HL-60 (cell line): ENCODE results near the gene EIF5A.
A peak's percentile ranks its signal among the peaks of the same experiment; 100 is the strongest.

Experiments
- DNase-seq, 2 experiments: peaks; one replicate each; pipeline ENCODE4 v3.0.0-alpha.2; 2010 to 2020; ENCODE audit warnings: low read depth in 1 of 2, low spot score in 1 of 2
- H3K27ac ChIP-seq: fragments of 250-450 bp; sonication (Bioruptor Pico); replicated peaks from 2 replicates; pipeline ENCODE4 v1.5.1; 2020; ENCODE audit warnings: mild to moderate bottlenecking, moderate library complexity
- H3K27me3 ChIP-seq: fragments of 250-450 bp; sonication (Bioruptor Pico); 2 replicates; pipeline ENCODE4 v1.5.1; 2021; ENCODE audit warnings: mild to moderate bottlenecking, moderate library complexity; ENCODE audit not compliant: insufficient read depth, poor library complexity, severe bottlenecking
- H3K4me3 ChIP-seq: replicated peaks from 2 replicates; pipeline ENCODE4 v1.5.1; 2011; ENCODE audit warnings: mild to moderate bottlenecking, control low read depth, low read length; ENCODE audit not compliant: insufficient read depth
- CTCF ChIP-seq: IDR thresholded peaks from one replicate; pipeline ENCODE4 v1.5.1; 2011; ENCODE audit warnings: low read length, control low read depth, inconsistent platforms; ENCODE audit not compliant: insufficient read depth
- GABPA ChIP-seq: IDR thresholded peaks from 2 replicates; pipeline ENCODE4 v1.6.1; 2012; ENCODE audit warnings: low read depth
- POLR2AphosphoS5 ChIP-seq: IDR thresholded peaks from 2 replicates; pipeline ENCODE4 v1.6.1; 2012; ENCODE audit warnings: low read depth
- REST ChIP-seq: IDR thresholded peaks from 2 replicates; pipeline ENCODE4 v1.6.1; 2012; ENCODE audit warnings: low read depth; ENCODE audit not compliant: insufficient replicate concordance
- SPI1 ChIP-seq: IDR thresholded peaks from 2 replicates; pipeline ENCODE4 v1.6.1; 2012; ENCODE audit warnings: low read depth, mild to moderate bottlenecking, borderline replicate concordance

EIF5A gene

GRCh38 chr17:7308625-7309433 lies 1.4 kb downstream of the EIF5A start:
- Histone ChIP-seq H3K4me3 (peak overlapping the region; percentile 57), H3K27me3 (no peaks in the 10 kb centered on the region), H3K27ac (peak overlapping the region; percentile 94)
- TF ChIP-seq SPI1 (no peak), CTCF (no peak), POLR2AphosphoS5 (peak; percentile 47; the same call in 1 of the 2 replicates), REST (peak; percentile 54), GABPA (no peak)
- DNase-seq: peak in 1 of 2 experiments; percentile 61

- Histone ChIP-seq H3K4me3 (no peak overlapping the region), H3K27ac (no peak overlapping the region), H3K27me3 (no peaks in the 10 kb centered on the region)
- no peak for TF ChIP-seq CTCF
- TF ChIP-seq SPI1: no peak
- no peak for TF ChIP-seq POLR2AphosphoS5
- TF ChIP-seq REST: no peak
- no peak for TF ChIP-seq GABPA
- no peak for DNase-seq
These were observed 2.2 kb downstream of the EIF5A start for GRCh38 chr17:7309628-7310027.

DNA sequence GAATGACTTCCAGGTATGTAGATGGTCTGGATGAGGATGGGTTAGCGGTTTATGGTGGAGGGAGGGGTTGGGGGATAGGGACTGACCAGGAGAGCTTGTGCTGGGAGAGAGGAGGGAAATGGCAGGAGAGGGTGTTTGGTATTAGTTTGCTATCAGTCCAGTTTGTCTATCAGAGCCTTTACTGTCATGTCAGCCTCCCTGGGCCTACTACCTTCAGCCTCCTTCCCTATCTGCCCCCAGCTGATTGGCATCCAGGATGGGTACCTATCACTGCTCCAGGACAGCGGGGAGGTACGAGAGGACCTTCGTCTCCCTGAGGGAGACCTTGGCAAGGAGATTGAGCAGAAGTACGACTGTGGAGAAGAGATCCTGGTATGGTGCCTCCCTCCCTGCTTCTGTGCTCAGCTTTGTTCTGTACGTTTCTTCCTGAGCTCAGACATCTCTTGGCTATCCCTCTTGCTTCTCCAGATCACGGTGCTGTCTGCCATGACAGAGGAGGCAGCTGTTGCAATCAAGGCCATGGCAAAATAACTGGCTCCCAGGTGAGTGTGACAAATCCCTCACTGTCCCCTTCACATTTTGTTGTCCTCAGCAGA lies 3.8 kb downstream of the EIF5A start:
- Histone ChIP-seq H3K27me3 (no peaks in the 10 kb centered on the region), H3K4me3 (no peak overlapping the region), H3K27ac (no peak overlapping the region)
- DNase-seq: no peak
- TF ChIP-seq SPI1: no peak
- TF ChIP-seq GABPA: no peak
- TF ChIP-seq POLR2AphosphoS5: no peak
- no peak for TF ChIP-seq CTCF
- no peak for TF ChIP-seq REST
